Retina (tissue), 1 donor: ENCODE data around the gene MAP6D1.
A peak's percentile ranks its signal among the peaks of the same experiment; 100 is the strongest.

Experiments used
- DNase-seq: peaks from one replicate; pipeline ENCODE4 v3.0.0-alpha.2; 2016

Gene MAP6D1

DNA sequence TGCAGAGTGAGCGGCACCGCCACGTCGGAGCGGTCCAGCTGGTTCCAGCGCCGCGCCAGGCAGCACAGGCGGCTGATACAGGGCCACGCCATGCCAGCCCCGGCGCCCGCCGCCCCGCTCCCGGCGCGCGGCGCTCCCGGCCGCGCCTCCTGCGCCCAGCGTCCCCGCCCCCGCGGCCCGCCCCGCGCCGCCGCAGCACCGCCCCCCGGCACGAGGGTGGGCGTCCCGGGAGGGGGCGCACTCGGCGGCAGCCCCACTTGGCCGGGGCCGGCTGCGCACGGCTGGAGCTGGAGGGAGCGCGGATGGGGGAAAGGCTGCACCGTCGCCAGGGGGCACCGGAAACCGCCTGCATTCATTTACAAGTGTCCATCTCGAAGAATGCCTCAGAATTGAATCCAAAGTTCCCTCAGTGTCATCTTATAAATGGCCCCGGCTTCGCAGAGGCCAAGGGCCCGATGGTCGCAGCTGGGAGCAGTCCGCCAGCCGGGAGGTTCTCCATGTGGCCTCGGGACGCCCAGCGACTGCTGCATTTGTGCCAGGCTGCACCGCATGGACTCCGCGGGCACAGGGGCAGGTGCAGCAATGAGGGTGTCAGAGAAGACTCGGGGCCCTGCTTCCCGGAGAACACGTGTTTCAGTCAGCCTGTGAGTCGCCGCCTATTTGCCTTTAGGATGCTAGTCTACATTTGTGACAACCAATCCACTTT is at the start of gene MAP6D1:
TSS of gene MAP6D1 (minus strand) at position 122 of the 706 bp plus-strand sequence. CDS start at position 92, 30 bp downstream.
- peak; percentile 82 for DNase-seq

DNA sequence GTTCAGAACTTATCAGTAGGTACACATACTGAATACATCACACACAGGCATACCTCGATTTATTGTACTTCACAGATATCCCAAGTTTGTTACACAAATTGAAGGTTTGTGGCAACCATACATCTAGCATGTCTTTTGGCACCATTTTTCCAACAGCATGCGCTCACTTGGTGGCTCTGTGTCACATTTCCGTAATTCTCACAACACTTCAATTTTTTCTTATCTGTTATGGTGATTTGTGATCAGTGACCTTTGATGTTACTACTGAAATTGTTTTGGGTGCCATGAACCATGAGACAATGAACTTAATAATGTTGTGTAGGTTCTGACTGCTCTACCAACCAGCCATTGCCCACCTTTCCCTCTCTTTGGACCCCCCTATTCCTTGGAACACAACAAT is 48.5 kb upstream of the MAP6D1 start:
- no peak for DNase-seq

DNA sequence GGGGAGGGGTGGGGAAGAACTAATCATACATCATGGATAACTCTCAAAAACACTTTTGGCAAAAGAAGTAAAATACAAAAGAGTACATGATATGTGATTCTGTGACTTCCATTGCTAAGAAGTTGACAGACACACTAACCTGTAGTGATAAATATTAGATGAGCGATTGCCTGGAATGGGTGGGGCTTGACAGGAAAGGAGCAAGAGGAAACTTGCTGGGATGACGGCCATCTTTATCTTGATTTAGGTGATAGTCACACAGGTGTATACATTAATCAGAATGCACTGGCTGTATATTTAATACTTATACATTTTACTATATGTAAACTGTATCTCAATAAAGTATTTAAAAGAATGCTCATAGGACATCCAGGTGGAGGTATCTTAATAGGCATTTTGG is 46.2 kb upstream of the MAP6D1 start:
- DNase-seq, result no peak

DNA sequence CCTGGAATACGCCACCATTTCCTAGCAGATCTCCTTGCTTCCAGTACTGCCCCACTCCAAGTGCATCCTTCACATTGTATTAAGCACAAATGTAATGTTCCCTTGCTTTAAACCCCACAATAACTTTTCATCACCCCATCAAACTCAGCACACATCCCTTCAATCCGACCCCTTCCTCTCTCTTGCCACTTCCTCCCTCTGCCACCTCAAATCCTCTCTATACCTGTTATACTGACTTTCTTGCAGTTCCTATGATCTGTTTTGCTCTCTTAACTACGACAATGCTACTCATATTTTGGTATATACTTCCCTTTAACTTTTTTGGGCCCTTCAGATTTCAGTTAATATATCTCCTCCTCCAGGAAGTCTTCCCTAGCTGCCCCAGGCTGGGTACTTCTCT is 45.2 kb upstream of the MAP6D1 start:
- DNase-seq, result no peak

DNA sequence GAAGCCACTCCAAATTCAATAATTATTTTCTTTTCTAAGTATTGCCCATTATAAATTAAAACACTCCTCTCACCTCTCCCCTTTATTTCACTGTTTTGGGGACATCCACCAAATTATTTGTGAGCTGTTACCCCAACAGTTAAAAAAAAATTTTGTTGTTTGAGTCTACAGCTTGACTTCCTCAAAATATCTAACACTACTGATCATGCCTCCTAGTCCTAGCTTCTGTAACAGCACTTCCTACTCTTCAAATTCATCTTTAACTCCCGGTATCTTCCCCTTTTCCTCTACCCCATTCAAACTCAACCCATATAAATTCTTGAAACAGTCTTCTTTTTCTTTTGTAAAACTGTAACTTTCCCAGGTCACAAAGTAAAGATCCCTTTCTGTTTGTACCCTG is 43.4 kb upstream of the MAP6D1 start:
- DNase-seq, result no peak

DNA sequence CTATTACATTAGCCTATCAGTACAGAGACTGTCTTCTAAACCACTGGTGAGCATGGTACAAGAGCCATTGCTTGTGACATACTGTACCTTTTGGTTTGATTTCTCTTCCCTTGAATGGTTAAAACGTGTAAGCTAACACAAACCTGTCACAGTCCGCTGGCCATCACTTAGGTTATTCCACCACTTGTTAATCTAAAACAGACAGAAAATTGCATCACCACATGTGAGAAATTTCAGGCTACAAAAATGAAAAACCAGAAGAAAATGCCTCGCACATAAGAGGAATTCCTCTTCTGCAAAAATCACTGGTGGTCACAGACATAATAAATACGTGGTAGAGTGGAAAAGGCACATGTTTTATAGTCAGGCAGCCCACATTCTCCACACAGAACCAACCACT is 37.2 kb upstream of the MAP6D1 start:
- DNase-seq, result no peak

DNA sequence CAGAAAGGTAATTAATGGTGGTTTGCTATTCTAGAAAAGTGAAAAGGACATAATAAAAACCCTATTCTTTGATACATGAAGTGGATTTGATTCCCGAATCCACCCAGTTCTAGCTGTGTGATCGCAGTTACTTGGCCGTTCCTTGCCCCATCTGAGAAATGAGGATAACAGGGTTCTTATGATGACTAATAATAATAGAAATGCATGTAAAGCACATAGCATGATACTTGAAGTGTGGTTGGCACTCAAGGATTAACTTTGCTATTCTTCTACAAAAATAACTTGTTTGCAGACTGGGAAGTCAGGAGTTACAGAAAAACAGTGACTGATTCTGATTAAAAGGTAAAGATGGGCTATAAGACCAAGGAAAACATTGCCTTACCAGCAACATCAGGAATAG is 32.5 kb upstream of the MAP6D1 start:
- DNase-seq, result no peak

DNA sequence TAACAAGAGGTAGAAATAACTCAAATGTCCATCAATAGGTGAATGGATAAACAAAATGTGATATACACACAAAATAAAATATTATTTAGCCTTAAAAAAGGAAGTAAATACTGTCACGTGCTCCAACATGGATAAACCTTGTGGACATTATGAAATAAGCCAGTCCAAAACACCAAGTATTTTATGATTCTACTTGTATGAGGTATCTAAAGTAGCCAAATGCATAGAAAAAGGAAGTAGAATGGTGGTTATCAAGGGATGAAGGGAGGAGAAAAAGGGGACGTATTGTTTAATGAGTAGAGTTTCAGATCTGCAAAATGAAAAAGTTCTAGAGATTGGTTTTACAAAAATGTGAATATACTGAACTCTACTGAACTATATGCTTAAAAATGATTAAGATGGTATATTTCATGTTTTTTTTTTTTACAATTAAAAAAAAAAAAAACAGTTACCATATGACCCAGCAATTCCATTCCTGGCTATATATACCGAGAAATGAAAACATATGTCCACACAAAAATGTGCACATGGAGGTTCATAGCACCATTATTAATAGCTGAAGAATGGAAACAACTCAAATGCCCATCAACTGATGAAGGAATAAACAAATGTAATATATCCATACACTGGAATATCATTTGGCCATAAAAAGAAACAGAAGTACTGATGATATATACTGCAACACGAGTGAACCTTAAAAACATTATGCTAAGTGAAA is 29.1 kb upstream of the MAP6D1 start:
- DNase-seq, result no peak

DNA sequence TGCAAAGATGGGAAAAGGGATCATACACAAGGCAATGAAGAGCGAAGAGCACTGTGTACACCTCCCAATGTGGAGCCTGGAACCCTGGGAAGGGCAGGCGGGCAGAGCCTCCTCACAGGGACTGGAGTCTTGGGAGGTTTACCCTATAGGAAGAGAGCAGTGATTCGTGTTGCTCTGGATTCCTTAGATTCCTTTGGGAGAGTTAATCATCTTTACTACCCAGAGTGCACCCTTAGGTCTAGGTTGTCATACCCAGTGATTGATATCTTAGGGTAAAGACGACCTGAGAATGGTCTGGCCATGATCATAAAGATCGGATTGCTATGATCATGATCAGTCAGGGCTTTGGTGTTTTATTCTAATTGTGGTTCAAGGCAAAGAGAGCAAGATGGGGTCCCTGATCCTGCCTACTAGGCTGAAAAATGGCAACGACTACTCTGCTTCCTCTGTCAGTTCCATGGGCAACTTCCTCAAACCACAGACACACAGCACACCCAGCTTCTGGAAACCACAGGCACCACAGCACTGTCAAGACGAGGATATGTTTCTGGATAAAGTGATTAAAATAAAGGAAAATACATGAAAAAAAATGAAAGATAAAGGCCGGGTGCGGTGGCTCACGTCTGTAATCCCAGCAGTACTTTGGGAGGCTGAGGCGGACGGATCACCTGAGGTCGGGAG is 20.4 kb upstream of the MAP6D1 start:
- DNase-seq, result no peak

DNA sequence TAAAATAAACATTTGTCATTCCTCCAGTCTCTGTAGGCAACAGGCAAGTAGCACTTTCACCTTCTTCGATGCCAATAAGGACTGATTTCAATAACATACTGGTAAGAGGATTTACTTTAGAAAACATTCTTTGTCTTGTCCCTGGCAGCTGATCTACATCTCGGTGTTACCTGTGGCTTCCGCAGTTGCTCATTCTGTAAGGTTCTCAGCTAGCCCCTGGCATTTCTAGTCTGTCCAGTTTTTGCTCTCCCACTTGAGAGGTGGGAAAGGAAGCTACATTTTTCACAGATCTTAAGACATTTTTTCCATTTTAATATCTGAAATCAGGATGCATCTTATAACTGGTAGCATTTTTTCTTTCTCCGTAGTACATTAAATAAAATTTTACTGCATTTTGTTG is 19.7 kb upstream of the MAP6D1 start:
- DNase-seq, result no peak

DNA sequence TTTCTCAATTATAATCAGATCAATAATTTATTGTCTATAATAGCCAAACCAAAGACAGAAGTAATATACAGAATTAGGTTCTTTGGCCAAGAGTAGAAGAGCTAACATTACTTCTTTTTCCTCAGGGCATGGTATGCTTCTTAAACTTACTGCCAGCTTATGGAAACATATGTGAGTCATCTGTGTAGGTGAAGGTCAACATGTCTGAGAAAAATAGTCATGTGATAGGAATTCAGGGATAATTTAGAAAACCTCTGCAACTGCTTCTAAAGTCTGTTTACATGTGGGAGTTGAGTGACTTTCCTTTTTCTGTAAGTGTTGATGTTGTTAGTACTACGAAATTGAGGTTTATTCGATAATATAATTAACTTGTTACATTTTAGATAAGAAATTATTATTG is 19.2 kb upstream of the MAP6D1 start:
- no peak for DNase-seq

DNA sequence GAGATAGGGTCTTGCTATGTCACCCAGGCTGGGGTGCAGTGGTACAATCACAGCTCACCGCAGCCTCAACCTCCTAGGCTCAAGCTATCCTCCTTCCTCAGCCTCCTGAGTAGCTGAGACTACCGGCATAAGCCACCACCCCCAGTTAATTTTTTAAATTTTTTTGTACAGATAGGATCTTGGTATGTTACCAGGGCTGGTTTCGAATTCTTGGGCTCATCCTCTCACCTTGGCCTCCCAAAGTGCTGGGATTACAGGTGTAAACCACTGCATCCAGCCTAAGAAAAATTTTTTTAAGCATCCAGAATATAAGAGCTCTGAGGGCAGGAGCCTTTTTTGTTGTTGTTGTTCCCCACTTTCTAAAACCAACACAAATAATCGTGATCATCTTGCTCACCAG is 14.4 kb upstream of the MAP6D1 start:
- DNase-seq, result no peak

DNA sequence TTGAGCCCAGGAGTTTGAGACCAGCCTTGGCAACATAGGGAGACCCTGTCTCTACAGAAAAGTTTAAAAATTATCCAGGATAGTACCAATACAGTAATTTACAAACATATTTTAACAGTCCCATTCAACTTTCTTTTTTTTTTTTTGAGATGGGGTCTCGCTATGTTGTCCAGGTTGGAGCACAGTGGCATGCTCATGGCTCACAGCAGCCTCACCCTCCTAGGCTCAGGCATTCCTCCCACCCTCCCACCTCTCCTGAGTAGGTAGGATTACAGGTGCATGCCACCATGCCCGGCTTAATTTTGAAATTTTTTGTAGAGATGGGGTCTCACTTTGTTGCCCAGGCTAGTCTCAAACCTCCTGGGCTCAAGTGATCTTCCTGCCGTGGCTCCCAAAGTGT is 12.5 kb upstream of the MAP6D1 start:
- no peak for DNase-seq

DNA sequence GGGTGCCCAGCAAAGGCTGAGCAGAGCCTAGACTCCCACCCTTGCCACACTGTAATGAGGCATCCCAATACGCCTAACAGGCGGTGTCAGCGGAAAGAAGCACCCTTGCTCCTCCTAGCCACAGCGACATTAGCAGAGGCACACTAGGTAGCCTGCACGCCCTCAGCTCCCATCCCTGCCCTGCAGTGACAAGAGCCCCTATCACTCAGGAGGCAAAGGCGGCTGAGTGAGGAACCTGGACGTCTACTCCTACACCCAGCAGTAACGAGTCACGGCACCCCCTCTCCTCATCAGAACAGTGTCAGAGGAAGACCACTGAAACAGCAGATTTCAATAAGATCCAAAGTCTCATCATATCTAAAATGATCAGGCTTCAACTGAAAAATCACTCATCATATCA is 12.0 kb upstream of the MAP6D1 start:
- DNase-seq, result no peak

DNA sequence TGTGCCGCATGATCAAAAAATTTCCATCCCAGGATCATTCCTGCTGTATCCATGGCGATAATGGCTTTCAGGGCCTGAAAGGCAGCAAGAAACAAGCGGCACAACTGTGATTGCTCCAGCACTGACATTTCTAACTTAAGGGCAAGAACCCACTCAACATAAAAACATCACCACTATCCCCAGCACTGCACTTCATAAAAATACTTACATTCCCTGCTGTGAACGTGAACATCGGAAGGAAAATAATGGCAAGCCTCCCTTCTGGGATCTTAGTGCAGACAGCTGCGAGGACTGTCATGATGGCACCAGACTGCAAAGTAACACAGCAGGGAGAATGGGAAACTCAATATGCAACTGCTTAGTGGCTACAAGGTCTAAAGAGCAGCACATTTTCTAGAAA is 8.1 kb upstream of the MAP6D1 start:
- DNase-seq, result no peak

DNA sequence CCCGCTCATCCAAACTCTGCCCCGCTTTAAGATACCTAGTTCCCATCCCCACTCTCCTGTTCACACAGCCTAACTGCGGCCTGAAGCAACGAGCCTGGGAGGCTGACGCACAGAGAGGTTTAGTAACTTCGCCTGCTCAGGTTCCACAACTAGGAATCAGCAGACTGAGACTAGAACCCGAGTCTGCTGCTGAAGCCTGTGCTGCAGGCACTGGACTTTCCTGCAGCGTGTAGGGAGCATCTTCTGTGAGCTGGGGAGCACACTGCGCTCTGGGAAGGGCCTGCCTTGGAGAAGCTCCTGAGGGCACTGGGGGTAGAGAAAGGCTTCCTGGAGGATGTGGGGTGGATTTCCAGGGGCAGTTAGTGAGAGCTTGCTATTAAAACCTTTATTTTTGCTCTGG is 4.8 kb upstream of the MAP6D1 start:
- DNase-seq, result no peak

DNA sequence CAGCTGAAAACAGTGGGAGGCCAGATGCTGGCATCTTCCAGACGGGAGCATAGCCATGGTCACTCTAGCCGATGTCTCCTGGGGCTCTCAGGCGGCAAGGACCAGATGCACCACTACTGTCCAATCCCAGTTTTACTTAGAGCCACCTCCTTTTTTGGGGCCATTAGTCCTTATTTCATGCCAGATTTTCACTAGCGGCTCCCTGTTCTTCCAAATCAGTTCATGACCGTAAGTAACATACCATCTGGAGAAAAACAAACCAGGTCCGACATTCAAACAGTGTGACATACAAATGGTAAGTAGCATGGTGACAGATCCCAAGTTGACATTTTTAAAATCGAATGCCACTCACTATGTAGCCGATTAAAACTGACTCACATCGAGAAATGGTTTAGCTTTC is 4.1 kb upstream of the MAP6D1 start:
- no peak for DNase-seq

DNA sequence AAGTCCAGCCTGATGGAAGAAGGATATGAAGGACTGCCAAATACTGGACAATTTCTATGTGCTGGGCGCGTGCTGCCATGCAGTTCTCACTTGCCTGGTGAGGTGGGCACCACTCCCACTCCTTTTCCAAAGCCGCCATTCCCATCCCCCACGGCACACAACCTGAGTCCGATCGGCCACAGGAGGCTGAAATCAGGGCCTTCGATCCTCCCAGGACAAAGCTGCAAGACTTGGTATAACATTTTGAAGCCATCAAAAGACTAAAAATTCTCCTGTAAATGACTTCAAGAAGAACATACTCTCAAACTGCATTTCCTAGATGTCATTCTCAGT is 3.1 kb upstream of the MAP6D1 start:
- no peak for DNase-seq

DNA sequence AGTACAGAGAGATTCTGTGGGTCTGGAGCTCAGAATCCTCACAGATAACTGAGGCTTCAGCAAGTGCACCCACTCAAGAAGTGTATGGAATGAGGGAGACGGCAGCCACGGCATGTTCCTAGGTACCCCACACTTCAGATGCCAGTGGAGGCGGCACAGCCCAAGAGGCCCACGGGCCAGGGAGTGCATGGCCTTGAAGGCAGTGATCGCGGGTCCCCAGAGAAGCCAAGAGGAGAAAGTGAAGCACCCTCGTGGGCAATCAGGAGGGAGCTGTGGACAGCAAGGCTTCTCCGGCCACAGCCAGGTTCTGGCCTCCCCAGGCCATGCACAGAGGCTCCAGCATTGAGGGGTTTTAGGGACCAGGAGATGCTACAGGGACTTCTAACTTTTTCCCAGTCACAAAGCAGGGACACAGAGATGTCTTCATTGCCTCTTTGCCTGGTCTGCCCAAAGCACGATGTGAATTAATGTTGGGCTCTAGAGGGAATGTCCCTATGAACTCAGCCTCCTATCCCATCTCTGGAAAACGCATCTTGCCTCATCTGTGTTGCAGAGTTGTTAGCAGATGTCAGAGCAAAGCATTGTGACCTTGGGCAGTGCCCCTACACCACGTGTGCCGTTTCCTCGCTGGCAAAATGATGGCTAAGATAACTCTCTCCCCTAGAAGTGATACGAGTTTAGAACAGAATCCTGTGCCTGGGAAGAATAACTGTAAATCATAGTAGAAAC is 2.6 kb upstream of the MAP6D1 start:
- no peak for DNase-seq

DNA sequence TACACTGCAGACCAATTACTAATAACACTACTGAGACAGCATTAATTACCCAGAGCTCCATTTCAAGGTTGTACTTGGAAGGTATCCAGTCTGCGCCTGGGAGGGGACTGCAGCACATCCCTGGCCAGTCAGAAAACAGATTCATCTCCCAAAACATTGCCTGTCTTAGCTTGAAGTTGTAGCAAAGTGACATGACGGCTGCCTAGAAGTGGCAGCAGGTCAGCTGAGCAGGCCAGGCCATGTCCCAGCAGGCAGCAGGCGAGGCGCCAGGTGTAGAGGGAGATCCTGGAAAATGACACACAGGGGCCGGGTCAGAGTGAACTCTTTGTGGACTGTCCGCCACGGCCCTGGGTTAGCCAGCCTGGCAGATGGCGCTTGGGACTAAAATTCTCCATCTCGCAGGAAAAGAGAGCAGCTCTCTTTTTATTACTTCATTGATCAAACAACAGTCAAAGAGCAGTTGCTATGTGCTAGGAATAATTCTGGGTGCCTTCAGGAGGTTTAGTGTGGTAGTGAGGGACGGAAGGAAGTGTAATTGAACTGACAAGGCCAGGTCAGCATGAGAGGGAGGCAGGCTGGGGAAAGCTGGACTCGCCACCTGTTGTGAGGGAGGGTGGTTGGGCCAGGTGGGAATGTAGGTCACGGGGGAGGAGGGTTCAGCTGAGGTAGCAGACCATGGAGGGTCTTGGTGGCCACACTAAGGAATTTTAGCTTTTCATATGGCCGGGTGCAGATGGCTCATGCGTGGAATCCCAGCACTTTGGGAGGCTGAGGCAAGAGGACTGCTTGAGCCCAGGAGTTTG is 1.3 kb upstream of the MAP6D1 start:
- DNase-seq, result peak; percentile 37

DNA sequence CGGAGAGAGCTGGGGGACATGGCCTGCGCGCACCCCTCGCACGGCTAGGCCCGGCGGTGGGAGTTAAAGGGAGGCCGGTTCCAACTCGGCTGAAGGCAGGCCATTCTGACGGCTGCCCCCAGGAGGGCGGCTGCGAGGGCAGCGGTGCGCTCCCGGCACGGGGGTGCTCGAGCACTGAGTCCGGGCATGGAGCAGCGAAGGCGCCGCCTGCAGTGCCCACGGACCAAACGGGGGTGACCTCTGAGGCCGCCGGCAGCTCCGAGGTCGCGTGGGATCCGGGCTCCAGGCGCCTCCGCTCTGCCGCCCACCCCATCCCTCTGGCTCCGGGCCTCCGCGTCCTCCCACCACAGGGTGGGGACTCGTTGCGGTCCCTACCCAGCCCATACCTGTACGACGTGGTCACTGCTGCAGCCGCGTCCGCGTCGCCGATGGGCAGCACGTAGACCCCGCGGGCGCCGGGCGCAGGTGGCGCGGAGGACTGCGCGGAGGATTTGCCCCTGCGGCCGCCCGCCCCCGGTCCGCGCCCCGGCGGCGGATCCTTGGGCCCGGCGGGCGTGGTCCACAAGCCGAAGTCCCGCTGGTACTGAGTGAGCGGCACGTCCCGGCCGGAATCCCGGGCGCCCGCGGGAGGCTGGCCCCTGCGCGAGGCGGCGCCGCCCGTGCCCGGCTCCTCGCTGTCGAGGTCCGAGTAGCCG is 469 bp downstream of the MAP6D1 start:
- peak; percentile 77 for DNase-seq

DNA sequence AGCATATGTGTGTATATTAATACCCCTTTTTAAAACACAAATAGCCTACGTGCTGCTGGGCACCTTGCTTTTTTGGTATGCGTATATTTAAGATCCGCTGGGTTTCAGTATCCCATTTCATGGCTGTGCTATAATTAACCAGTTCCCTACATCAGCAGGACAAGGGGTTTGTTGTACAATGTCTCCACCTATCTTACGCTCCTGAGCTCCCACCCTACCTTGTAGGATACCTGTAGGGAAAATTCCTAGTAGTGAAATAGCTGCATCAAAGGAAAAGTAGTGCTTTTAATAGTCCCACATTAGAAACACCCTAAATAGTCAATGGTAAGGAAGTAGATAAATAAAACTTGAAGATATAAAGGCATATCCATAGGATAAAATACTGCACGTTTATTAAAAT is 1.4 kb downstream of the MAP6D1 start:
- DNase-seq, result no peak
